ENCODE measurements around the gene UGT3A1.
"Not testable (repeated sequence)": the region's sequence is repeated elsewhere in the genome, so short reads cannot be mapped to it uniquely, and the experiment has no call there.

The UGT3A1 gene, protein sequence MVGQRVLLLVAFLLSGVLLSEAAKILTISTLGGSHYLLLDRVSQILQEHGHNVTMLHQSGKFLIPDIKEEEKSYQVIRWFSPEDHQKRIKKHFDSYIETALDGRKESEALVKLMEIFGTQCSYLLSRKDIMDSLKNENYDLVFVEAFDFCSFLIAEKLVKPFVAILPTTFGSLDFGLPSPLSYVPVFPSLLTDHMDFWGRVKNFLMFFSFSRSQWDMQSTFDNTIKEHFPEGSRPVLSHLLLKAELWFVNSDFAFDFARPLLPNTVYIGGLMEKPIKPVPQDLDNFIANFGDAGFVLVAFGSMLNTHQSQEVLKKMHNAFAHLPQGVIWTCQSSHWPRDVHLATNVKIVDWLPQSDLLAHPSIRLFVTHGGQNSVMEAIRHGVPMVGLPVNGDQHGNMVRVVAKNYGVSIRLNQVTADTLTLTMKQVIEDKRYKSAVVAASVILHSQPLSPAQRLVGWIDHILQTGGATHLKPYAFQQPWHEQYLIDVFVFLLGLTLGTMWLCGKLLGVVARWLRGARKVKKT

GRCh38 chr5:35990941-35991611 lies at the start of gene UGT3A1:
TSS of gene UGT3A1 (minus strand) at chr5:35991390. CDS start at chr5:35991240, 150 bp downstream.
- DNase-seq: no peak

DNA sequence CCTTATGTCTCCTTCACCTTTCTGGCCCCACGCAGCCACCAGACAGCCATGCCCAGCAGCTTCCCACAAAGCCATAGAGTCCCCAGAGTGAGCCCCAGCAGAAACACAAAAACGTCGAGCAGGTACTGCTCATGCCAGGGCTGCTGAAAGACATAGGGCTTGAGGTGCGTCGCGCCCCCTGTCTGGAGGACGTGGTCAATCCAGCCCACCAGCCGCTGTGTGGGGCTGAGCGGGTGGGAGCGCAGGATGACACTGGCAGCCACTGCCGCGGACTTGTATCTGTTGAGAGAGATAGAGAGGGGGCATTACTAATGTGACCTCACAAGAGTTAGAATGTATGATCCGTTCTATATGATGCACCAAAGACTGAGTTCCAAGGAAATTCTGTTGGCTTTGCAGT lies 44.5 kb upstream of the UGT3A1 start:
- DNase-seq: no peak

DNA sequence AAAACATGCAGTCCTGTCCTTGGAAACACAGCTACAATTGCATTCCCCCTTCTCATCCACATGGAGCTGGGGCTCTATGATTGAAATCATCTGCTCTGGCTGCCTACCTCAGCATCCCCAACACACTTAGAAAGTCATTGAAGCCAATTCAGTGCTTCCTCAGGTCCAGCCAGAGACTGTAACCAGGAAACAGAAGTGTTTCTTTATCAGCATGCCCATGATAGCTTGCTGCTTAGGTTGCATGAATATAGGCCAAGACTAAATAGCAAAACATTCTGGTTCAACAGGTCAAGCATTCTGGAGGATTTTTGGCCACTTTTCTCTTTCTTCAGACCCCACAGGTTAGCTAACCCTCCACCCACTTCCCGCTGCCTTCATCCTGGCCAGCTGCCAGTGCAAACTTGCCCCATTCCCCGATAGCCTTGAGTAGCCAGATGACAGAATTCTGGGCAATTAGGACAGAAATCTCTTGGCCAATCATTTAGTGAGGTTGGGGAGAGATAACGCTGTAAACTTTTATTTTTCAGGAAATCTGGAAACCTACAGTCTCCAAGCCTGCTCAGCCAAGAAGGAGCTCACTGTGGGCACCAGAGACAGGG lies 43.4 kb upstream of the UGT3A1 start:
- DNase-seq: not testable (repeated sequence)

- no peak for DNase-seq
Observed at GRCh38 chr5:36033486-36033885, 42.3 kb upstream of the UGT3A1 start.

- no peak for DNase-seq
Observed at GRCh38 chr5:36033047-36033446, 41.9 kb upstream of the UGT3A1 start.

DNA sequence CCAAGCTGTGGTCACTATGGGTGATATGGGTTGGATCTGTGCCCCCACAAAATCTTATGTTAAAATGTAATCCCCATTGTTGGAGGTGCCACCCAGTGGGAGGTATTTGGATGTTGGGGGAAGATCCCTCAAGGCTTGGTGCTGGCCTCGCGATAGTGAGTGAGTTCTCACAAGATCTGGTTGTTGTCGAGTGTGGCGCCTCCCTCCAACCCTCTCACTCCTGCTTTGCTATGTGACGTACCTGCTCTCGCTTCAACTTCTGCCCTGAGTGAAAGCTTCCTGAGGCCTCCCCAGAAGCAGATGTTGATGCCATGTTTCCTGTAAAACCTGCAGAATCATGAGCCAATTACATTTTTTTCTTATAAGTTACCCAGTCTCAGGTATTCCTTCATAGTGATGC lies 40.0 kb upstream of the UGT3A1 start:
- no peak for DNase-seq

DNA sequence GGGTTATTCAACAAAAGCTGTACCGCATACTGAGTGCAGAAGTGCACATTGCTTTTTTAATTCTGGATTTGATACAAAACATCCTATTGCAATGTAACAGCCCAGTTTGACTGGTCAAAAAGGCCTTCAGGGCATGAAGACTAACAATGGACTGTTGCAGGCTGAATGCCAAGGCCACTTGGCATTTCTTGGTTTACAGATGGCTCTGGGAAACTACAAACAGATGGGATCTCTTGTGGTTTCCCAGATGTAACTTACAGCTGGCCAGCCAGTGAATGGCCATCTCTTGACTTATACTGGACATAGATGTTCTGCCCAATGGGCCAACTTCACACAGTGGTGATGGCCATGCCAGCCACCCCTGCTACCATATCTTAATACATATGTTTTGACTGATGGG lies 38.7 kb upstream of the UGT3A1 start:
- DNase-seq: no peak

- DNase-seq: no peak
Observed at GRCh38 chr5:36028816-36029465, 37.8 kb upstream of the UGT3A1 start.

- DNase-seq: no peak
Observed at GRCh38 chr5:36027711-36028110, 36.5 kb upstream of the UGT3A1 start.

GRCh38 chr5:36026706-36027465 lies 35.7 kb upstream of the UGT3A1 start:
- no peak for DNase-seq

DNA sequence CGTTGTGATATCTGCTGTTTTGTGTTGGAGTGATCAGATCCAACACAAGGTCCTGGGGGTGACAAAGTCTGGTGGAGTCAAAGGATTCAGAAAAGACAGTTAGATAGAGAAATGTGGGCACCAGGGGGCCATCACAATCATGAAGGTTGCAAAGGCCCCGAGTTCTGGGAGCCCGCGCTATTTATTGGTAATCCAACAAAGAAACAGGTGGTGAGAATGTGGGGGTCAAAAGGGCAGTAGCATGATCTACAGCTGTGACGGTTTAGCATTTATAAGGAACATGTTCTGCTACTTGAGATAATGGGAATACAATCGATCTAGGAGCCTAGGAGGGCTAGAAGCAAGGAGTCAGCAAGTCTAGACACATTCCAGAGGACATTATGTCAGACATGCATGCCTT lies 31.1 kb upstream of the UGT3A1 start:
- not testable (repeated sequence) for DNase-seq

GRCh38 chr5:36019584-36019983 lies 28.4 kb upstream of the UGT3A1 start:
- not testable (repeated sequence) for DNase-seq

DNA sequence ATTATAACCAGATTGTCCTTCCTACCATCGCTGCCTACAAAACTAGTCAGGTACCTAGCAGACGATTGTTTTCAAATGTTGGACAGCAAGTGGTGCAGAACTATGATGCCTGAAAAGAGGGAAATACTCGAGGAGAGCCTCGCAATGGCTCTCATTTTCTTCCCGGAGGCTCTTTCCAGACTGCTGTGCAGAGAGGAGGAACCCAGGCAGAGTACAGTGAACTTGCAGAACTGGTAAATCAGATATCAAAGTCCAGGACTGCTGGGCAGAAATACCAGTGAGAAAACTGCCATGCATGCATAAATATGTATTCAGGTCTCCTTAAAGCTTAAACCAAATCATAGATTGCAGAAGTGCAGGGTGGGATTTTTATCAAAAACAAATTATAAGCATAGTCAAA lies 26.4 kb upstream of the UGT3A1 start:
- no peak for DNase-seq

- DNase-seq: no peak
Observed at GRCh38 chr5:36017004-36017403, 25.8 kb upstream of the UGT3A1 start.

GRCh38 chr5:36013182-36013581 lies 22.0 kb upstream of the UGT3A1 start:
- no peak for DNase-seq

DNA sequence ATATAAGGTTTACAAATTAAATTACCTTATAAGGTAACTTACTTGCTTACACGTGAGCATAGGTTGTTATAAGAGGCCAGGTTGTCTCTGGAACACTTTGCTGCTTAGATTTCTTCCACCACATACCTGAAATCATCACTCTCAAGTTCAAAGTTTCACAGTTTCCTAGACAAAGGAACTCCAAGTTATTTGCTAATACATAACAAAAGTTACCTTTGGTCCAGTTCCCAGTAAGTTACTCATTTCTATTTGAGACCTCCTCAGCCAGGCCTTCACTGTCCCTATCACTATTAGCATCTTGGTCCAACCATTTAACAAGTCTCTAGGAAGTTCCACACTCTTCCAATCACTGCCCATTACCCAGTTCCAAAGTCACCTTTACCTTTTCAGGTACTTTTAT lies 18.5 kb upstream of the UGT3A1 start:
- DNase-seq: no peak

GRCh38 chr5:36007366-36007765 lies 16.2 kb upstream of the UGT3A1 start:
- DNase-seq: no peak

- DNase-seq: no peak
Observed at GRCh38 chr5:36006163-36006562, 15.0 kb upstream of the UGT3A1 start.

DNA sequence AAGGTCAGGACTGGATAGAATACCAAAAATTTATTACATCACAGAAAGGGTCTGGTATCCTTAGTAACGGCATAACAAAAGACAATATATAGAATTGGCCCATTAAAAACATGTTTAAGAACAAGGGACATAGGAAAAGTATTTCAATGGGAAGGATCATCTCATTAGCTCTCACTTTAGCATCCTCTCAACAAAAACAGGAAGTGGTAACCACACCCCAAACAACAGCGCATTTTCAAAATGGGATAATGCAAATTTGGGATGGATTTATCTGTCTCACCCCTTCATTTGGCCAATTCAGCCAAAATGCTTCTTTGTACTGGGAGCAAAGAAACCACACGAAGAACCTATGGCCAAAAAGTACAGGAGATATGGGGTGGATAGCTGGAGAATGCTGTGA lies 9.8 kb upstream of the UGT3A1 start:
- no peak for DNase-seq

- no peak for DNase-seq
Observed at GRCh38 chr5:35999547-35999946, 8.4 kb upstream of the UGT3A1 start.

GRCh38 chr5:35996076-35996475 lies 4.9 kb upstream of the UGT3A1 start:
- DNase-seq: no peak

GRCh38 chr5:35990520-35990919 lies 670 bp downstream of the UGT3A1 start:
- no peak for DNase-seq

DNA sequence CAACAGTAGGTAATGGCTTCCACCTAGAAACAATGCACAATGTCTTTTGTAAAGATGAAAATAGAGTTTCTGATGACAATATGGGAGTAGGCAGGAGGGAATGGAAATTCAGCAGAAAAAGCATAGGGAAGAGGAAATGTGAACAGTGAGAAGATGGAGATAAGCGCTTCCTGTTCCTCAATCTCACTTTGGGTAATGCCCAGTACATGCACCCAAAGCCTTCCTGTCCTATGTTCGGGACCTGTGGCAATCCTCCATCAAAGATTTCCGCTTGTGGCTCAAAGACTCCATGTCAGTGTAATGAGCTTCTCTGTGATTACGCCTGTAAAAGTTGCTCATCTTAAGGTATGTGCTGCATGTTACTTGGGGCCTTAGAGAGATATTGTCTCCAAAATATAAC lies 2.7 kb downstream of the UGT3A1 start:
- DNase-seq: peak; percentile 3

Measured in inflammatory macrophage treated with lipopolysaccharide for 4 hours (primary cell).